ENCODE results near the gene FLG2.

DNA sequence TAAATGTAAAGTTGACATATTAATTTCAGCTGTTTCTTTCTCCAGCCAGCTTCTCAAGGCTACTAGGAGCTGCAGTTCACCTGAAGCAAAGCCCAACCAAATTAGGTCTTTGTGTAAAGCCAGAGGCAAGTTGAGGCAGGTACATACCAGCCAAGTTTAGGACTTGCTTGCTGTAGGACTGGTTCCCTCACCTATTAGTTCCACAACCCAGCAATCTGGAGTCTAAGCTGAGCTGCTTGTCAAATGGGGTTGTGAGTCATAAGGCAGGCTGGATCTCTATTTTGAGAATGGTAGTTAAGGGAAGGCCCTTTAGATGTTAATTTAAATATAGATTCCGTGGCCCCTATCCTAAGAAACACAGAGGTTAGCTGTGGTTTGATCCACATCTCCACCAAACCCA, 7.6 kb upstream of the FLG2 start:
- TF ChIP-seq, protein P1, sequence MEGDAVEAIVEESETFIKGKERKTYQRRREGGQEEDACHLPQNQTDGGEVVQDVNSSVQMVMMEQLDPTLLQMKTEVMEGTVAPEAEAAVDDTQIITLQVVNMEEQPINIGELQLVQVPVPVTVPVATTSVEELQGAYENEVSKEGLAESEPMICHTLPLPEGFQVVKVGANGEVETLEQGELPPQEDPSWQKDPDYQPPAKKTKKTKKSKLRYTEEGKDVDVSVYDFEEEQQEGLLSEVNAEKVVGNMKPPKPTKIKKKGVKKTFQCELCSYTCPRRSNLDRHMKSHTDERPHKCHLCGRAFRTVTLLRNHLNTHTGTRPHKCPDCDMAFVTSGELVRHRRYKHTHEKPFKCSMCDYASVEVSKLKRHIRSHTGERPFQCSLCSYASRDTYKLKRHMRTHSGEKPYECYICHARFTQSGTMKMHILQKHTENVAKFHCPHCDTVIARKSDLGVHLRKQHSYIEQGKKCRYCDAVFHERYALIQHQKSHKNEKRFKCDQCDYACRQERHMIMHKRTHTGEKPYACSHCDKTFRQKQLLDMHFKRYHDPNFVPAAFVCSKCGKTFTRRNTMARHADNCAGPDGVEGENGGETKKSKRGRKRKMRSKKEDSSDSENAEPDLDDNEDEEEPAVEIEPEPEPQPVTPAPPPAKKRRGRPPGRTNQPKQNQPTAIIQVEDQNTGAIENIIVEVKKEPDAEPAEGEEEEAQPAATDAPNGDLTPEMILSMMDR (IDR thresholded peaks at IDR 0.05) = no peak
- no peak for TF ChIP-seq ZFX (IDR thresholded peaks at IDR 0.05; ENCODE audit: borderline replicate concordance)

Data from 22Rv1 (cell line).